K562 treated with DMSO at 1 percent for 24 hours (cell line): ENCODE data around the gene TAS2R41. TPM values are rescaled to one million over a fixed set of nuclear protein-coding genes. Genes with fewer than 3 reads are reported as not detected.

Experiments
- total RNA-seq: library from RNA; unstranded; fragments of 300-600 nt; gene quantifications from 2 replicates; pipeline ENCODE4 v1.2.3, GENCODE V29; 2022; ENCODE audit warnings: low read depth; ENCODE audit not compliant: insufficient read depth

The TAS2R41 gene
- not detected in 2 replicates for total RNA-seq

GRCh38 chr7:143477501-143478150, at the start of gene TAS2R41:
TSS of gene TAS2R41 (plus strand) at chr7:143477873. CDS start at chr7:143477873, 0 bp downstream.

GRCh38 chr7:143443153-143443552, 34.5 kb upstream of the TAS2R41 start, which contains the start of gene TAS2R60:
TSS of gene TAS2R60 (plus strand) at chr7:143443453. CDS start at chr7:143443453, 0 bp downstream.

Other genes starting within 250 kb of the TAS2R41 start
- gene GSTK1, start 214.4 kb upstream of the TAS2R41 start, total RNA-seq, result 213 and 217 TPM in 2 replicates
- 1.5 and 1.7 TPM in 2 replicates for gene TMEM139, start 192.9 kb upstream of the TAS2R41 start, total RNA-seq
- 31.7 and 32.5 TPM in 2 replicates for gene CASP2, start 189.5 kb upstream of the TAS2R41 start, total RNA-seq
- gene CLCN1, start 161.8 kb upstream of the TAS2R41 start, total RNA-seq, result 0.19 and 0.23 TPM in 2 replicates
- not detected in 2 replicates for gene FAM131B, start 115.2 kb upstream of the TAS2R41 start, total RNA-seq
- gene ZYX, start 96.5 kb upstream of the TAS2R41 start, total RNA-seq, result 115 and 121 TPM in 2 replicates
- not detected in 2 replicates for gene EPHA1, start 69.0 kb upstream of the TAS2R41 start, total RNA-seq
- 0.36 and 1.2 TPM in 2 replicates for gene TAS2R60, start 34.4 kb upstream of the TAS2R41 start, total RNA-seq
- 0.16 TPM in 1 of 2 replicates, not detected in the other for gene CTAGE15, start 93.9 kb downstream of the TAS2R41 start, total RNA-seq
- 7.9 and 10.9 TPM in 2 replicates for gene TCAF2, start 143.1 kb downstream of the TAS2R41 start, total RNA-seq